Activated naive CD4-positive, alpha-beta T cell treated with anti-CD3 and anti-CD28 coated beads, Interleukin-2, amount 10 ng/mL, durations not matched to agents 7 days and 5 days (primary cell): ENCODE results near the gene LRRC32.

Experiments used
- CTCF ChIA-PET: fragments of 350-600 bp; sonication (Branson Sonifier 250); formaldehyde crosslinking; loops from one replicate; lab custom pipeline; 2021; ENCODE audit warnings: antibody characterized with exemption; lab: Charles Lee
- DNase-seq: peaks from one replicate; pipeline ENCODE4 v3.0.0-alpha.2; 2020
- H3K27ac Mint-ChIP-seq: one replicate; pipeline ENCODE4 v1.8.0; 2021; ENCODE audit warnings: mild to moderate bottlenecking, moderate library complexity, mixed read lengths
- H3K27me3 Mint-ChIP-seq: one replicate; pipeline ENCODE4 v1.8.0; 2021; ENCODE audit warnings: mild to moderate bottlenecking, mixed read lengths
- H3K36me3 Mint-ChIP-seq: one replicate; pipeline ENCODE4 v1.8.0; 2021; ENCODE audit warnings: mixed read lengths
- H3K4me1 Mint-ChIP-seq: one replicate; pipeline ENCODE4 v1.8.0; 2021; ENCODE audit warnings: mixed read lengths
- H3K4me3 Mint-ChIP-seq: one replicate; pipeline ENCODE4 v1.8.0; 2021; ENCODE audit warnings: mild to moderate bottlenecking, moderate library complexity, mixed read lengths
- H3K9me3 Mint-ChIP-seq: one replicate; pipeline ENCODE4 v1.8.0; 2021; ENCODE audit warnings: mixed read lengths

Gene LRRC32

DNA sequence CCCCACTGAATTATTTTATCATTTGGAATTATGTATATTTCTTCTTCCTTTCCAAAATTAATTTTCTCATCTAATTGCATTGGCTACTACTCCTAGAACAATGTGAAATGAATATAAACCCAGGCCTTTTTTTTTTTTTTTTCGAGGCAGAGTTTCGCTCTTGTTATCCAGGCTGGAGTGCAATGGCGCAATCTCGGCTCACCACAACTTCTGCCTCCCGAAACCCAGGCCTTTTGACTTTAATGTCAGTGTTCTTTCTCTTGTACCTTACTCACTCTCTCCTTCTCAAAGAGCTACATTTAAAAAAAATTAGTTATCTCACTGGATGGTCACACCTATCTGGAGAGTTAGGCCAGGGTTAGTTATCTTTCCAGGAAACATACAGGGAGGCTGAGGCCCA, 35.3 kb upstream of the LRRC32 start:
- Mint-ChIP-seq H3K27ac (no peak overlapping the region), H3K4me1 (no peaks in the 10 kb centered on the region), H3K27me3 (peaks cover 49% of the 10 kb centered on the region), H3K9me3 (no peaks in the 10 kb centered on the region), H3K4me3 (no peak overlapping the region), H3K36me3 (no peaks in the 10 kb centered on the region)
- no peak for DNase-seq
- CTCF ChIA-PET: interaction anchor here (0.7 to 1.4 kb wide), 2 partner anchors 16 to 20 kb away, joined by 4 read pairs; no protein-coding TSS in a partner anchor

GRCh38 chr11:76704171-76704948, 33.8 kb upstream of the LRRC32 start:
- Mint-ChIP-seq H3K9me3 (no peaks in the 10 kb centered on the region), H3K27me3 (peaks cover 58% of the 10 kb centered on the region), H3K4me1 (no peaks in the 10 kb centered on the region), H3K36me3 (no peaks in the 10 kb centered on the region), H3K27ac (no peak overlapping the region), H3K4me3 (no peak overlapping the region)
- CTCF ChIA-PET: interaction anchor here (1.4 kb wide), 1 partner anchor 17 kb away, joined by 6 read pairs; no protein-coding TSS in a partner anchor
- DNase-seq: no peak

DNA sequence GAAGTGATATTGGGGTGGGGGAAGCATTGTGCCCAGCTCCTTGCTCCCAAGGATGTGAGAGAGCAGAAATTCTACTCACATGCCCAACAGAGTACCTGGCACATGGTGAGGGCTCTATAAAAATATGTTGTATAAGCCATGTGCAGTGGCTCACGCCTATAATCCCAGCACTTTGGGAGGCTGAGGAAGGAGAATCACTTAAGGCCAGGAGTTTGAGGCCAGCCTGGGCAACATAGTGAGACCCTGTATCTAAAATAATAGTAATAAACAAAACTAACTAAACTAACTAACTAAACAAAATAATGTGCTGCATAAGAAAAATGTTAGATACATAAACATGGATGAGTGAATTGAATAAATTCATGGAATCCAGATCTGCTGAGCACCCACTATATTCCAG, 33.2 kb upstream of the LRRC32 start:
- CTCF ChIA-PET: interaction anchor here (1.0 to 1.7 kb wide), 2 partner anchors 10 to 18 kb away, joined by 3 to 7 read pairs; no protein-coding TSS in a partner anchor
- DNase-seq: no peak
- H3K4me1 Mint-ChIP-seq: no peaks in the 10 kb centered on the region
- no peak overlapping the region for H3K27ac Mint-ChIP-seq
- H3K27me3 Mint-ChIP-seq: peaks cover 61% of the 10 kb centered on the region
- H3K36me3 Mint-ChIP-seq: no peaks in the 10 kb centered on the region
- no peaks in the 10 kb centered on the region for H3K9me3 Mint-ChIP-seq
- no peak overlapping the region for H3K4me3 Mint-ChIP-seq

DNA sequence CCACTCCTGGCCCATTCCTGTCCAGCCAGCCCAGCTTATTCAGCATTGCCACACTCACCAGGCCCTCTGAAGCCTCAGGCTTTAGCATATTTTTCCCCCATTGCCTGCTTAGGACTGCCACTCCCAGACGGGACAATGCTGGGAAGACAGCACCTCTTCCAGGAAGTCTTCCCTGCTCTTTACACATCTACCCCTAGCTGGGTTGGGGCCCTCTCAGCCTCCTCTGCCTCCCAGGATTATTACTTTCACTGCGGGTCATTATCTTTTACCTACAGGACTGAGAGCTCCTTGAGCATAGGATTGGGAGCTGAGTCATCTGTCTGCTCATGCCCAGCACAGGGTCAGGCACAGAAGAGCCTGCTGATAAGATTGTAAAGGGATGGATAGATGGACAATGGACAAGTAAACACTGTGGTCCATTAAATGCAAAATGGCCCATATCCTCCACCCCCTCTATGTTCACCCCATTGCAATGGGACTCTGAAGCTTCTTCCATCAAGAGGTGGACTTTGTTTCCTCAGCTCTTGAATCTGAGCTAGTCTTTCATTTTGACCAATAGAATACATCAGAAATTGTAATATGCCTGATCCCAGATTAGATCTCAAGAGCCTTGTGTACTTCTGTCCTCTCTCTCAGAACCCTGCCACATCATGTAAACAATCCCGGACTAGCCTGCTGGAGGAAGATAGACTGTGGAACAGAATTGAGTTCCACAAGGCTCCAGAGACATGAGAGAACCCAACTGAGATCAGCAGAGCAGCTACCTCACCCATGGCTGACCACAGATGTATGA, 32.0 kb upstream of the LRRC32 start:
- H3K4me3 Mint-ChIP-seq: no peak overlapping the region
- DNase-seq: no peak
- no peaks in the 10 kb centered on the region for H3K36me3 Mint-ChIP-seq
- CTCF ChIA-PET: interaction anchor here (0.8 to 1.7 kb wide), 3 partner anchors 9 to 20 kb away, joined by 3 to 7 read pairs (median 3); no protein-coding TSS in a partner anchor
- H3K27ac Mint-ChIP-seq: no peak overlapping the region
- H3K9me3 Mint-ChIP-seq: no peaks in the 10 kb centered on the region
- peaks cover 62% of the 10 kb centered on the region for H3K27me3 Mint-ChIP-seq
- no peaks in the 10 kb centered on the region for H3K4me1 Mint-ChIP-seq

DNA sequence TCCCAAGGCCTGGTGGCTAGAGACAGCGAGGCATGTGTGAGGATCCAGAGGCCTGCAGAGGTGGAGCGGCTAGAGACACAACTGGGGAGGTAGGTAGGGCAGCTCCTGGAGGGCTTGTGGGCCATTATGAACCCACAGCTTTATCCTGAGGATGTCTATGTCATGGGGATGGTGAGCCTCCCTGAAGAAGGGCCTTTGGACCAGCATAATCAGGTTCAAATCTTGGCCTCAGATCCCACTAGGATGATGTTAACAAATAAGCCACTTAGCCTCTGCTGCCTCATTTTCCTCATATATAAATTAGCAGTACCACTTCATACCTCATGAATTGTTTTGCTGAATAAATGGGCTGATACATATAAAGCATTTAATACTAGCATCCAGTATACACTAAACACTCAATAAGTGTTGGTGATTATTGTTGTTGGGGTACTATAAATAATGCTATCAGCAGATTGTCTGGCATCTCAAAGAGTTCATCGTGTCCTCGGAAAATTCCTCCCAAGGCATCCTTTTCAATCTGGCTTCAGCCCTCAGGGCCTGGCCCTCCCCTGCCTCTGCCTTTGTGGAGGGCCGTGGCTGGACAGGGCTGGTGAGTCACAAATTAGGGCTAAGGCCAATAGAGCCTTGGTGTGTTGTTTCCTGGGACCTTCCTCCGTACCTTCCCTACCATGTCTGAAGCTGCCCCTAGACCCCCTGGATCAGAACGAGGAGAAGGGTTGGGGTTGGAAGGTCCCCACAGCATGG, 30.9 kb upstream of the LRRC32 start:
- H3K27me3 Mint-ChIP-seq: peaks cover 54% of the 10 kb centered on the region

GRCh38 chr11:76700177-76701100, 29.9 kb upstream of the LRRC32 start:
- Mint-ChIP-seq H3K36me3 (no peaks in the 10 kb centered on the region), H3K4me1 (peaks cover 3% of the 10 kb centered on the region), H3K27ac (no peak overlapping the region), H3K9me3 (no peaks in the 10 kb centered on the region), H3K4me3 (no peak overlapping the region), H3K27me3 (peaks cover 54% of the 10 kb centered on the region)
- CTCF ChIA-PET: no interaction called here
- DNase-seq: no peak

More for the DNA sequence above, 30.9 kb upstream of the LRRC32 start:
- Mint-ChIP-seq H3K36me3 (no peaks in the 10 kb centered on the region), H3K4me1 (no peaks in the 10 kb centered on the region), H3K27ac (no peak overlapping the region), H3K9me3 (no peaks in the 10 kb centered on the region), H3K4me3 (no peak overlapping the region)
- DNase-seq: no peak
- CTCF ChIA-PET: no interaction called here

- DNase-seq: no peak
- CTCF ChIA-PET: interaction anchor here (1.1 to 1.4 kb wide), 2 partner anchors 10 to 22 kb away, joined by 4 to 5 read pairs; no protein-coding TSS in a partner anchor
- no peak overlapping the region for H3K4me3 Mint-ChIP-seq
These were observed 29.0 kb upstream of the LRRC32 start for GRCh38 chr11:76699451-76700091.

GRCh38 chr11:76698321-76699043, 27.9 kb upstream of the LRRC32 start:
- Mint-ChIP-seq H3K27me3 (peaks cover 52% of the 10 kb centered on the region), H3K4me1 (peaks cover 3% of the 10 kb centered on the region), H3K36me3 (no peaks in the 10 kb centered on the region), H3K9me3 (no peaks in the 10 kb centered on the region), H3K27ac (no peak overlapping the region), H3K4me3 (no peak overlapping the region)
- CTCF ChIA-PET: interaction anchor here (1.1 to 1.4 kb wide), 2 partner anchors 9 to 23 kb away, joined by 4 to 5 read pairs; no protein-coding TSS in a partner anchor
- DNase-seq: peak; percentile 32

More at GRCh38 chr11:76699451-76700091, 29.0 kb upstream of the LRRC32 start:
- H3K9me3 Mint-ChIP-seq: no peaks in the 10 kb centered on the region
- peaks cover 3% of the 10 kb centered on the region for H3K4me1 Mint-ChIP-seq
- no peaks in the 10 kb centered on the region for H3K36me3 Mint-ChIP-seq
- H3K27ac Mint-ChIP-seq: no peak overlapping the region
- peaks cover 58% of the 10 kb centered on the region for H3K27me3 Mint-ChIP-seq

GRCh38 chr11:76696756-76697155, 26.2 kb upstream of the LRRC32 start:
- Mint-ChIP-seq H3K27me3 (peaks cover 57% of the 10 kb centered on the region), H3K4me3 (no peak overlapping the region), H3K9me3 (no peaks in the 10 kb centered on the region), H3K27ac (no peak overlapping the region), H3K36me3 (no peaks in the 10 kb centered on the region), H3K4me1 (peaks cover 3% of the 10 kb centered on the region)
- no peak for DNase-seq
- CTCF ChIA-PET: no interaction called here

- DNase-seq: no peak
- H3K4me1 Mint-ChIP-seq: peaks cover 3% of the 10 kb centered on the region
- H3K36me3 Mint-ChIP-seq: no peaks in the 10 kb centered on the region
- CTCF ChIA-PET: no interaction called here
- H3K4me3 Mint-ChIP-seq: no peak overlapping the region
- peak overlapping the region; percentile 17 for H3K27ac Mint-ChIP-seq
- no peaks in the 10 kb centered on the region for H3K9me3 Mint-ChIP-seq
- H3K27me3 Mint-ChIP-seq: peaks cover 61% of the 10 kb centered on the region
These were observed 25.2 kb upstream of the LRRC32 start for GRCh38 chr11:76695771-76696170.

DNA sequence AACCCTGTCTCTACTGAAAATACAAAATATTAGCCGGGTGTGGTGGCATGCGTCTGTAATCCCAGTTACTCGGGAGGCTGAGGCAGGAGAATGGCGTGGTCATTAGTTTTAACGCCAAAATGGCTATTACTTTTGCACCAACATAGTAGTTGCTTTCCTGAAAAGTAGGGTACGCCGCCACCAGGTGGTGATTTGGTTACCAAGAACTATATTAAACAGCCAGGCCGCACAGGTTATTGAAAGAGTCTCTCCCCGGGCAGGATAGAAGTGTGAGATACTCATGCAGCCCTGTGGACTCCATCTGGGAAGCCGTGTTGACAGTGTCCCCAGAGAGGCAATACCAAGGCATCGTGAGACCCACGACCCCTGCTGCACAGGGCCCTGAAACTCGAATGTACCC, 24.6 kb upstream of the LRRC32 start:
- no peak overlapping the region for H3K27ac Mint-ChIP-seq
- peaks cover 3% of the 10 kb centered on the region for H3K4me1 Mint-ChIP-seq
- H3K9me3 Mint-ChIP-seq: no peaks in the 10 kb centered on the region
- CTCF ChIA-PET: no interaction called here
- peaks cover 55% of the 10 kb centered on the region for H3K27me3 Mint-ChIP-seq
- H3K36me3 Mint-ChIP-seq: no peaks in the 10 kb centered on the region
- DNase-seq: no peak
- no peak overlapping the region for H3K4me3 Mint-ChIP-seq

- H3K27me3 Mint-ChIP-seq: peaks cover 50% of the 10 kb centered on the region
- no peak for DNase-seq
- H3K4me1 Mint-ChIP-seq: peaks cover 3% of the 10 kb centered on the region
- H3K36me3 Mint-ChIP-seq: no peaks in the 10 kb centered on the region
- CTCF ChIA-PET: no interaction called here
- H3K4me3 Mint-ChIP-seq: no peak overlapping the region
- H3K27ac Mint-ChIP-seq: no peak overlapping the region
- no peaks in the 10 kb centered on the region for H3K9me3 Mint-ChIP-seq
These were observed 24.1 kb upstream of the LRRC32 start for GRCh38 chr11:76694664-76695063.
